Smooth muscle cell (in vitro differentiated cells): ENCODE data around the gene MAMSTR. TPM values are rescaled to one million over a fixed set of nuclear protein-coding genes. Genes with fewer than 3 reads are reported as not detected.

Source experiments
- DNase-seq: peaks from one replicate; lab custom pipeline; 2025; ENCODE audit not compliant: unreplicated experiment; lab: John Stamatoyannopoulos, UW
- H2AFZ ChIP-seq: fragments of 200-600 bp; sonication (generic); 2 replicates; pipeline ENCODE4 v1.6.0; 2016; ENCODE audit warnings: antibody characterized with exemption, low read depth, mild to moderate bottlenecking
- H3F3A ChIP-seq: fragments of 200-600 bp; sonication (generic); 2 replicates; pipeline ENCODE4 v1.6.0; 2017; ENCODE audit warnings: antibody characterized with exemption, low read depth
- H3K27ac ChIP-seq: fragments of 200-600 bp; sonication (generic); 2 replicates; pipeline ENCODE4 v1.5.1; 2016; ENCODE audit warnings: low read depth, mild to moderate bottlenecking
- H3K27me3 ChIP-seq: fragments of 200-600 bp; sonication (generic); 2 replicates; pipeline ENCODE4 v1.6.1; 2016; ENCODE audit warnings: low read depth, mild to moderate bottlenecking
- H3K36me3 ChIP-seq: fragments of 200-600 bp; sonication (generic); 2 replicates; pipeline ENCODE4 v1.5.1; 2016; ENCODE audit warnings: low read depth
- H3K4me1 ChIP-seq: fragments of 200-600 bp; sonication (generic); 2 replicates; pipeline ENCODE4 v1.5.1; 2016; ENCODE audit warnings: low read depth
- H3K4me2 ChIP-seq: fragments of 200-600 bp; sonication (generic); 2 replicates; pipeline ENCODE4 v1.6.0; 2016; ENCODE audit warnings: mild to moderate bottlenecking
- H3K4me3 ChIP-seq: fragments of 200-600 bp; sonication (generic); 2 replicates; pipeline ENCODE4 v1.5.1; 2016; ENCODE audit warnings: mild to moderate bottlenecking
- H3K79me2 ChIP-seq: fragments of 200-600 bp; sonication (generic); 2 replicates; pipeline ENCODE4 v1.6.0; 2016; ENCODE audit warnings: low read depth, mild to moderate bottlenecking
- H3K9ac ChIP-seq: fragments of 200-600 bp; sonication (generic); 2 replicates; pipeline ENCODE4 v1.6.0; 2016; ENCODE audit warnings: low read depth
- H3K9me3 ChIP-seq: fragments of 200-600 bp; sonication (generic); replicated peaks from 2 replicates; pipeline ENCODE4 v1.5.1; 2016; ENCODE audit warnings: low read depth
- H4K20me1 ChIP-seq: fragments of 200-600 bp; sonication (generic); 2 replicates; pipeline ENCODE4 v1.6.0; 2016; ENCODE audit warnings: low read depth
- WGBS: methylation state at CpG from one replicate; pipeline ENCODE4 v1.1.7; 2016; ENCODE audit warnings: low lambda C conversion rate; 5-methylcytosine and 5-hydroxymethylcytosine counted together
- polyA plus RNA-seq: library from polyadenylated mRNA; unstranded; fragments of >200 nt; fragmentation: Nextera tagmentation; extraction: Ambion mirVana; gene quantifications from 2 replicates; pipeline ENCODE4 v1.2.1, GENCODE V29; 2016
- total RNA-seq: library from RNA; depleted of rRNA; stranded (reverse); fragments of >200 nt; gene quantifications from 2 replicates; pipeline ENCODE4 v1.2.3, GENCODE V29; 2014
- TF ChIP-seq, protein P1 (sequence below): fragments of 200-600 bp; sonication (generic); IDR thresholded peaks from 2 replicates; pipeline ENCODE4 v1.5.1; 2017; ENCODE audit warnings: borderline replicate concordance, mild to moderate bottlenecking, antibody characterized with exemption; ENCODE audit not compliant: insufficient read depth, poor library complexity, severe bottlenecking

MAMSTR gene
- total and polyA plus RNA-seq, 2 experiments from 2014 or later: 0.58 to 3.9 TPM

DNA sequence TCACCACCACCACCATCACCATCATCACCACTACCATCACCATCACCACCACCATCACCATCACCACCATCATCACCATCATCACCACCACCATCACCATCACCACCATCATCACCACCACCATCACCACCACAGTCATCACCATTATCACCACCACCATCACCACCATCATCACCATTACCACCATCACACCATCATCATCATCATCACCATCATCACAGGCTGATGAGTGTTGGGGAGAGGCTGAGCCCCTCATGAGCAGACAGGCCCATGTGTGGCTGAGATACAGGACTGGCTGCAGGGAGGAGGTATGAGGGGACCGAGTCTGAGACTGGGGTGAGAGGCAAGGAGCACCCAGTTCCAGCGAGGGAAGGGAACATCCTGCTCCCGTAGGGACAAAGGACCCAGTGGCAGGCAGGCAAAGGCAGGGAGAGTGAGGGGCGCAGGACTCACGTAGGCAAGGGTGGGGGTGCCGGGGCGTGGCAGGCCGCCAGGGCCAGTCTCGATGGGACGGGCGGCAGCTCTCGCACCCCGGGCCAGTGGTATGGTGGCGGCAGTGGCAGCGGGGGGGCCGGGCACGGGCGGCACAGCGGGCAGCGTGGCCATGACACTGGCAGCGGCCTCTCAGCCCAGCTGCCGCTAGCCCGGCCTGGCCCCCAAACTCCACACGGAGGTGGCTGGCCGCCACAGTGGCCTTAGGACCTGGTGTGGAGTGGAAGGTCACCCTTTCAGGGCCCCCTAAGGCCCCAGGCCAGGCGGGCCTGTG lies 49.4 kb downstream of the MAMSTR start:
- no peak overlapping the region for H3K4me2 ChIP-seq
- peaks cover 7% of the 10 kb centered on the region for H3K4me1 ChIP-seq
- no peaks in the 10 kb centered on the region for H3K27me3 ChIP-seq
- TF ChIP-seq, protein P1, sequence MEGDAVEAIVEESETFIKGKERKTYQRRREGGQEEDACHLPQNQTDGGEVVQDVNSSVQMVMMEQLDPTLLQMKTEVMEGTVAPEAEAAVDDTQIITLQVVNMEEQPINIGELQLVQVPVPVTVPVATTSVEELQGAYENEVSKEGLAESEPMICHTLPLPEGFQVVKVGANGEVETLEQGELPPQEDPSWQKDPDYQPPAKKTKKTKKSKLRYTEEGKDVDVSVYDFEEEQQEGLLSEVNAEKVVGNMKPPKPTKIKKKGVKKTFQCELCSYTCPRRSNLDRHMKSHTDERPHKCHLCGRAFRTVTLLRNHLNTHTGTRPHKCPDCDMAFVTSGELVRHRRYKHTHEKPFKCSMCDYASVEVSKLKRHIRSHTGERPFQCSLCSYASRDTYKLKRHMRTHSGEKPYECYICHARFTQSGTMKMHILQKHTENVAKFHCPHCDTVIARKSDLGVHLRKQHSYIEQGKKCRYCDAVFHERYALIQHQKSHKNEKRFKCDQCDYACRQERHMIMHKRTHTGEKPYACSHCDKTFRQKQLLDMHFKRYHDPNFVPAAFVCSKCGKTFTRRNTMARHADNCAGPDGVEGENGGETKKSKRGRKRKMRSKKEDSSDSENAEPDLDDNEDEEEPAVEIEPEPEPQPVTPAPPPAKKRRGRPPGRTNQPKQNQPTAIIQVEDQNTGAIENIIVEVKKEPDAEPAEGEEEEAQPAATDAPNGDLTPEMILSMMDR: no peak
- no peaks in the 10 kb centered on the region for H4K20me1 ChIP-seq
- H3F3A ChIP-seq: no peaks in the 10 kb centered on the region
- H3K36me3 ChIP-seq: no peaks in the 10 kb centered on the region
- H3K27ac ChIP-seq: no peak overlapping the region
- H2AFZ ChIP-seq: no peak overlapping the region
- H3K79me2 ChIP-seq: no peaks in the 10 kb centered on the region
- H3K9ac ChIP-seq: no peak overlapping the region
- no peak overlapping the region for H3K4me3 ChIP-seq
- 96% methylated on average over 17 of the region's 26 CpGs for WGBS
- no peak for DNase-seq
- H3K9me3 ChIP-seq: no peaks in the 10 kb centered on the region

DNA sequence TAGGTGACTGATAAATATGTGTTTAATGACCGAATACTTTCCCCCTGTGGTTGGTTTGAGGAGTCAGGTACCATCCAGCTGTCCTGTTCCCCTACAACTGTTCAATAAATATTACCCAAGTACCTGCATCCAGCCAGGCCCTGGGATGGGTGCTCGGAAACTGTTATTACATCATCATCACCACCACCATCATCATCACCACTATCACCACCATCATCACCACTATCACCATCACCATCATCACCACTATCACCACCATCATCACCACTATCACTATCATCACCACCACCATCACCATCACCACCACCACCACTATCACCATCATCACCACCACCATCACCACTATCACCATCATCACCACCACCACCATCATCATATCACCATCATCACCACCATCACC lies 50.8 kb downstream of the MAMSTR start:
- H3K4me1 ChIP-seq: peaks cover 6% of the 10 kb centered on the region
- H3K4me3 ChIP-seq: no peak overlapping the region
- no peak overlapping the region for H2AFZ ChIP-seq
- no peaks in the 10 kb centered on the region for H4K20me1 ChIP-seq
- no peaks in the 10 kb centered on the region for H3K36me3 ChIP-seq
- H3K4me2 ChIP-seq: no peak overlapping the region
- no peaks in the 10 kb centered on the region for H3K79me2 ChIP-seq
- H3K9ac ChIP-seq: no peak overlapping the region
- TF ChIP-seq, protein P1: no peak
- H3F3A ChIP-seq: no peaks in the 10 kb centered on the region
- no peak overlapping the region for H3K27ac ChIP-seq
- no peak for DNase-seq
- H3K9me3 ChIP-seq: no peaks in the 10 kb centered on the region
- no peaks in the 10 kb centered on the region for H3K27me3 ChIP-seq
- WGBS: 100% methylated on average over 2 of the region's 2 CpGs

DNA sequence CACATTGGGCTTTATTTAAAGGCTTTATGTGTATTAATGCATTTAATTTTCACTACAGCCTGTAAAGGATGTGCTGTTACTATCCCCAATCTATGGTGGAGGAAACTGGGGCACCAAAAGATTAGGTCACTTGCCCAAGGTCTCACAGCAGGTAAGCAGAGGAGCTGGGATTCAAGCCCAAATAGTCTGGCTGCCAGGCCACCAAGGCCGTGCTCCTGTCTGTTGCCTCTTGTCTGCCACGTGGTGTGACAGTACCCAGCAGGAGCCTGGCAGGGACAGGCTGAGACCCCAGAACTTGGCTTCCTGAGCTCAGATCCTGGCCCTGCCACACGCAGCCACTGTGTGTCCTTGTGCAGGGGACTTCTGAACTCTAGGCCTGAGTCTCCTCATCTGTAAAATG lies 51.2 kb downstream of the MAMSTR start:
- Histone ChIP-seq H3K36me3 (no peaks in the 10 kb centered on the region), H3K27ac (no peak overlapping the region), H4K20me1 (no peaks in the 10 kb centered on the region), H3K9ac (no peak overlapping the region), H3K27me3 (no peaks in the 10 kb centered on the region), H3K4me3 (no peak overlapping the region), H2AFZ (no peak overlapping the region), H3F3A (no peaks in the 10 kb centered on the region), H3K4me2 (no peak overlapping the region), H3K9me3 (no peaks in the 10 kb centered on the region), H3K4me1 (peaks cover 2% of the 10 kb centered on the region), H3K79me2 (no peaks in the 10 kb centered on the region)
- DNase-seq: no peak
- TF ChIP-seq, protein P1: no peak
- 93% methylated on average over 3 of the region's 3 CpGs for WGBS

DNA sequence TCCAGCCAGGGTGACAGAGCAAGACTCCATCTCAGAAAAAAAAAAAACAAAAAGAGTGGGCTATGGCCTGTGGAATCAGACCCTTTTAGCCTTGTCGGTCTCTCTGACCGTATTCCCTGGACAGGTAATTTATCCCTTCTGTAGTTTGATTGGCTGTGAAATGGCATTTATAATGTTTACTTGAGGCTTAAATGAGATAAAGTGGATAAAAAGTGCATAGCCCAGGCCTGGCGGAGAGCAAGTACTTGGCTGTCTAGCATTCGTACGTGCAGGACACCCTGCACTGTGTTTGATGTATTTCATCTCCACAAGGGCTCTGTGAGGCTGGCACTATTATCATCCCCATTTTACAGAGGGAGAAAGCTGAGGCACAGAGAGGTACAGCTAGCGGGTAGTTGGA lies 53.7 kb downstream of the MAMSTR start:
- Histone ChIP-seq H3K4me3 (no peak overlapping the region), H3F3A (no peaks in the 10 kb centered on the region), H3K9ac (no peak overlapping the region), H3K27ac (no peak overlapping the region), H3K79me2 (no peaks in the 10 kb centered on the region), H3K4me2 (no peak overlapping the region), H3K4me1 (no peaks in the 10 kb centered on the region), H2AFZ (no peak overlapping the region), H3K36me3 (no peaks in the 10 kb centered on the region), H4K20me1 (no peaks in the 10 kb centered on the region), H3K27me3 (no peaks in the 10 kb centered on the region), H3K9me3 (no peaks in the 10 kb centered on the region)
- no peak for DNase-seq
- 88% methylated on average over 6 of the region's 6 CpGs for WGBS
- TF ChIP-seq, protein P1: no peak
